ENCODE data around the gene F7. TPM values are rescaled to one million over a fixed set of nuclear protein-coding genes. Genes with fewer than 3 reads are reported as not detected.
"Not testable (repeated sequence)": the region's sequence is repeated elsewhere in the genome, so short reads cannot be mapped to it uniquely, and the experiment has no call there.

F7 gene
- total RNA-seq, 3 donors from 2014 or later: 0.15 to 0.48 (median 0.33) TPM

- Histone ChIP-seq H3K36me3 (no peaks in the 10 kb centered on the region), H3K4me3 (peak overlapping the region; percentile 34 to 75 (median 54)), H3K4me1 (peaks cover 6% of the 10 kb centered on the region in 2 donors), H3K9me3 (no peaks in the 10 kb centered on the region), H3K27me3 (peaks cover 11 to 23% of the 10 kb centered on the region in 2 donors), H3K27ac (no peak overlapping the region)
- intact Hi-C loops (cut with DNase I; ENCODE audit: low total_unique reads): no loop called here
- DNase-seq (ENCODE audit: low spot score in 2 of 2): peak in 1 of 2 donors; percentile 22
- TF ChIP-seq POLR2A (IDR thresholded peaks at IDR 0.05): no peak
Observed at GRCh38 chr13:113110852-113111315, 5.3 kb downstream of the F7 start.

- H3K36me3 ChIP-seq; intact Hi-C loops (cut with DNase I; ENCODE audit: low total_unique reads); H3K4me3 ChIP-seq; H3K27ac ChIP-seq; DNase-seq (ENCODE audit: low spot score in 2 of 2); H3K9me3 ChIP-seq; H3K4me1 ChIP-seq: not testable (repeated sequence)
- H3K27me3 ChIP-seq: peaks cover 11 to 21% of the 10 kb centered on the region in 2 donors
Observed at GRCh38 chr13:113111821-113112220, 6.2 kb downstream of the F7 start.

- H3K4me1 ChIP-seq; H3K27ac ChIP-seq; H3K36me3 ChIP-seq; DNase-seq (ENCODE audit: low spot score in 2 of 2); H3K4me3 ChIP-seq; intact Hi-C loops (cut with DNase I; ENCODE audit: low total_unique reads); H3K9me3 ChIP-seq: not testable (repeated sequence)
- H3K27me3 ChIP-seq: peaks cover 11 to 21% of the 10 kb centered on the region in 2 donors
Observed at GRCh38 chr13:113112475-113112874, 6.9 kb downstream of the F7 start.

GRCh38 chr13:113112893-113113845 is 7.6 kb downstream of the F7 start:
- H3K4me1 ChIP-seq: peaks cover 6% of the 10 kb centered on the region in 2 donors
- no peak for TF ChIP-seq POLR2A (IDR thresholded peaks at IDR 0.05)
- no peak for TF ChIP-seq CTCF (IDR thresholded peaks at IDR 0.05)
- no peak for TF ChIP-seq POLR2AphosphoS5 (IDR thresholded peaks at IDR 0.05)
- DNase-seq (ENCODE audit: low spot score in 2 of 2): no peak
- H3K4me3 ChIP-seq: no peak overlapping the region
- no peak overlapping the region for H3K27ac ChIP-seq
- H3K36me3 ChIP-seq: no peaks in the 10 kb centered on the region
- peaks cover 11 to 21% of the 10 kb centered on the region in 2 donors for H3K27me3 ChIP-seq
- no peaks in the 10 kb centered on the region for H3K9me3 ChIP-seq
- intact Hi-C loops (cut with DNase I; ENCODE audit: low total_unique reads): no loop called here

GRCh38 chr13:113113846-113114271 is 8.3 kb downstream of the F7 start:
- H3K27me3 ChIP-seq: peaks cover 11 to 21% of the 10 kb centered on the region in 2 donors
- H3K4me1 ChIP-seq: peaks cover 6% of the 10 kb centered on the region in 2 donors
- no peak overlapping the region for H3K4me3 ChIP-seq
- TF ChIP-seq POLR2A (IDR thresholded peaks at IDR 0.05) (no peak), POLR2AphosphoS5 (IDR thresholded peaks at IDR 0.05) (no peak), CTCF (IDR thresholded peaks at IDR 0.05) (no peak)
- no peaks in the 10 kb centered on the region for H3K36me3 ChIP-seq
- H3K27ac ChIP-seq: no peak overlapping the region
- H3K9me3 ChIP-seq: no peaks in the 10 kb centered on the region
- intact Hi-C loops (cut with DNase I; ENCODE audit: low total_unique reads): no loop called here
- peak in 1 of 2 donors; percentile 24 for DNase-seq (ENCODE audit: low spot score in 2 of 2)

- TF ChIP-seq POLR2AphosphoS5 (IDR thresholded peaks at IDR 0.05) (no peak), CTCF (IDR thresholded peaks at IDR 0.05) (no peak), POLR2A (IDR thresholded peaks at IDR 0.05) (no peak)
- intact Hi-C loops (cut with DNase I; ENCODE audit: low total_unique reads): no loop called here
- Histone ChIP-seq H3K9me3 (no peaks in the 10 kb centered on the region), H3K36me3 (no peaks in the 10 kb centered on the region), H3K4me1 (peaks cover 6% of the 10 kb centered on the region in 2 donors), H3K27ac (no peak overlapping the region), H3K4me3 (no peak overlapping the region), H3K27me3 (peaks cover 7 to 14% of the 10 kb centered on the region in 2 donors)
- DNase-seq (ENCODE audit: low spot score in 2 of 2): peak in 1 of 2 donors; percentile 36
Observed at GRCh38 chr13:113114511-113115362, 9.1 kb downstream of the F7 start.
